ENCODE data around the gene SEC14L3. TPM values are rescaled to one million over a fixed set of nuclear protein-coding genes. Genes with fewer than 3 reads are reported as not detected.

Gene SEC14L3
- total and polyA plus RNA-seq, 9 donors = not detected

DNA sequence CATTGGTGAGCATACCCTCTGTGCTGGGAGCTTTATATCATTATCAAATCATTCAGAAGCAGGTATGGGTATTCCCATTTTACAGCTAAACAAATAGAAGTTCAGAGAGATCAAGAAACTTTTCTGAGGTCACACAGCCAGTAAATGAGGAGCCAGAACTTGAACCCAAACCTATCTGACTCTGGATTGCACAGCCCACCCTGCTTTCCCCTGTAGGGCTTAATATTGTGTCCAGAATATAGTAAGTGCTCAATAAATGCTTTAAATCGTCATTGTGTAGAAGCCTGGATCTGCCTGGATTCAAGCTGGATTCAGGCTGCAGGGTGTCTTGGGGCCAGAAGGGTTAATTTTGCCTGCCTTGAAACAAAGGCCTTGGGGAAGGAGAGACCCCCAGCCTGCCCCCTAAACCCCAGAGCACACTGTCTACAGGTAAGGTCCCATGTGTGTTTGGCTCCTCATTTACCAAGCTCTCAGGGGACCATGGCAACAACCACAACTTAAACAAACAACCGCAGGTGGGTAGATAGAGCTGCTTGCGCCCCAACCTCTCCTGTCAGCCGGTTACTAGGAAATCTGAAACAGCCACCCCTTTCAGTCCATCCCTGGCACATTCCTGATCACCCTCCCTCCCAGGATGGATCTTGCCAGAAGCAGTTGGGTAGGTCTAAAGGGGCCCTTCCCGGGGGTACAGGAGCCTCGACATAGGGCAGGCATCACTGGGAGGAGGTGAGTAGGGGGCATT, 3.0 kb upstream of the SEC14L3 start:
- DNase-seq = no peak
- Histone ChIP-seq H3K4me3 (no peak overlapping the region), H3K27ac (no peak overlapping the region), H3K36me3 (no peaks in the 10 kb centered on the region), H3K4me1 (ENCODE audit: insufficient read depth) (no peaks in the 10 kb centered on the region), H3K27me3 (no peaks in the 10 kb centered on the region), H3K9me3 (peaks cover 0 to 6% of the 10 kb centered on the region in 2 donors)
- TF ChIP-seq, protein P1, sequence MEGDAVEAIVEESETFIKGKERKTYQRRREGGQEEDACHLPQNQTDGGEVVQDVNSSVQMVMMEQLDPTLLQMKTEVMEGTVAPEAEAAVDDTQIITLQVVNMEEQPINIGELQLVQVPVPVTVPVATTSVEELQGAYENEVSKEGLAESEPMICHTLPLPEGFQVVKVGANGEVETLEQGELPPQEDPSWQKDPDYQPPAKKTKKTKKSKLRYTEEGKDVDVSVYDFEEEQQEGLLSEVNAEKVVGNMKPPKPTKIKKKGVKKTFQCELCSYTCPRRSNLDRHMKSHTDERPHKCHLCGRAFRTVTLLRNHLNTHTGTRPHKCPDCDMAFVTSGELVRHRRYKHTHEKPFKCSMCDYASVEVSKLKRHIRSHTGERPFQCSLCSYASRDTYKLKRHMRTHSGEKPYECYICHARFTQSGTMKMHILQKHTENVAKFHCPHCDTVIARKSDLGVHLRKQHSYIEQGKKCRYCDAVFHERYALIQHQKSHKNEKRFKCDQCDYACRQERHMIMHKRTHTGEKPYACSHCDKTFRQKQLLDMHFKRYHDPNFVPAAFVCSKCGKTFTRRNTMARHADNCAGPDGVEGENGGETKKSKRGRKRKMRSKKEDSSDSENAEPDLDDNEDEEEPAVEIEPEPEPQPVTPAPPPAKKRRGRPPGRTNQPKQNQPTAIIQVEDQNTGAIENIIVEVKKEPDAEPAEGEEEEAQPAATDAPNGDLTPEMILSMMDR (IDR thresholded peaks at IDR 0.05) = no peak
- TF ChIP-seq POLR2A (IDR thresholded peaks at IDR 0.05) (no peak), EP300 (IDR thresholded peaks at IDR 0.05) (no peak)
- 44 to 53% (median 49%) methylated on average over 6 of the region's 6 CpGs for WGBS, 3 donors
- intact Hi-C loops (cut with DNase I) = no loop called here

DNA sequence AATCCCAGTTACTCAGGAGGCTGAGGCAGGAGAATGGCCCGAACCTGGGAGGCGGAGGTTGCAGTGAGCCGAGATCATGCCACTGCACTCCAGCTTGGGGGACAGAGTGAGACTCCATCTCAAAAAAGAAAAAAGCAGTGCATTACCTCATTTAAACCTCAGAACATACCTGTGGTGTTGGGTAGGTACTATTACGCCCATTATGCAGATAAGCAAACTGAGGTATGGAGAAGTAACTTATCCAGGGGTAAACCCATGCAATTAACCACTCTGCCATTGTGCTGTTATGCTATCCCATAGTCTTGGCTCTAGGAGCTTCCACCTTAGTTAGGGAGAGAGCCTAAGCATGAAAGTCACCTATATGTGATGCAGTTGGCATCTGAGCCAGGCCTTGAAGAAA, 2.3 kb upstream of the SEC14L3 start:
- TF ChIP-seq EP300 (IDR thresholded peaks at IDR 0.05) = no peak
- TF ChIP-seq POLR2A (IDR thresholded peaks at IDR 0.05) = no peak
- TF ChIP-seq, protein P1 (IDR thresholded peaks at IDR 0.05) = no peak
- H3K27me3 ChIP-seq = no peaks in the 10 kb centered on the region
- no peaks in the 10 kb centered on the region for H3K36me3 ChIP-seq
- 92 to 98% (median 92%) methylated on average over 4 of the region's 4 CpGs for WGBS, 3 donors
- no peaks in the 10 kb centered on the region for H3K4me1 ChIP-seq (ENCODE audit: insufficient read depth)
- DNase-seq = no peak
- H3K27ac ChIP-seq = no peak overlapping the region
- H3K9me3 ChIP-seq = peaks cover 0 to 6% of the 10 kb centered on the region in 2 donors
- intact Hi-C loops (cut with DNase I) = no loop called here
- no peak overlapping the region for H3K4me3 ChIP-seq

DNA sequence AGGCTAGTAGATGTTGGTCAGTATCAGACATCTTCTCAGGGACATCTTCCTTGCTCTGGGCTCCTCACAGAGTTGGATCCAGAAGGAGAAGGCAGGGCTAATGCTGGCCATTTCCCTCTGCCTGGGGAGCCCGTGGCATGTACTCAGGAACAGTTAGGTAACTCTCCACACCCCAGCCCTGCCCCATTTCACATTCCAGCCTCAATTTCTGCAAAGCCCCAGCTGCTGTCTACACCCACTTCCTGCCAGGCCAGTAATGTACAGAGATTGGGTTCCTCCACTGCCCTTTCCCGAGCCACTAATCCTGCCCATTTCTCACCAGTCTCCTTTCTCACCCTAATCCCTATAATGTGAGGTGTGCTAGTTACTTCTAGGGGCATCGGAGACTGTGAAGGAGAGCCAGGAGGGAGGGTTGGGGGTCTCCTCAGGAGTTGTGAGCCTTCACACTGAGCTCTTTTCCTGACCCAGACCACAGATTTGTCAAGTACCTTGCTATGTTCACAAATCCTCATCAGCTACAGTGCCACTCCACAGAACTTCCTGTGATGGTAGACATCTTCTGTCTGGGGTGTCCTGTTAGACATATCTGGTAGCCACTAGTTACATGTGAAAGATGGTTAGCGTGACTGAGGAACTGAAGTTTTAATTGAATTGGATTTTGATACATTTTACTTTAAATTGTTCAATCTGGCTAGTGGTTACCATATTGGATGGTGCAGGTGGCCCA, 1.3 kb upstream of the SEC14L3 start:
- no peak for DNase-seq
- TF ChIP-seq EP300 (IDR thresholded peaks at IDR 0.05) (no peak), POLR2A (IDR thresholded peaks at IDR 0.05) (no peak)
- TF ChIP-seq, protein P1 (IDR thresholded peaks at IDR 0.05) = no peak
- intact Hi-C loops (cut with DNase I) = no loop called here
- Histone ChIP-seq H3K27me3 (no peaks in the 10 kb centered on the region), H3K4me3 (no peak overlapping the region), H3K27ac (no peak overlapping the region), H3K36me3 (no peaks in the 10 kb centered on the region), H3K9me3 (no peaks in the 10 kb centered on the region), H3K4me1 (ENCODE audit: insufficient read depth) (no peaks in the 10 kb centered on the region)
- 74 to 88% (median 83%) methylated on average over 4 of the region's 4 CpGs for WGBS, 3 donors

DNA sequence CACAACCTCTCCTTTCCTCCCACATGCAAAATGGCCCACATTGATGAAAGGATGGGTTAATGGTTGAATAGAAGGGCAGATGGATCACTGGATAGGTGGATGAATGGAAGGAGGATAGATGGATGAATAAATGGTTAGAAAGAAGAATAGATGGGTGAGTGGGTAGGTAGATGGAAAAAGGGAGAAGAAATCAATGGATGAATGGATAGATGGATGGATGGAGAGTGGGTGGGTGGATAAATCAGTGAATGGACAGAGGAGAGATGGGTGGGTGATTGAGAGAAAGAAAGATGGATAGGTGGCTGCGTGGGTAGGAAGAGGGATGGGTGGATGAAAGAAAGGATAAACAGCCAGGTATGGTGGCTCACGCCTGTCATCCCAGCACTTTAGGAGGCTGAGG, 1.2 kb downstream of the SEC14L3 start:
- Histone ChIP-seq H3K4me1 (ENCODE audit: insufficient read depth) (no peaks in the 10 kb centered on the region), H3K36me3 (no peaks in the 10 kb centered on the region), H3K27ac (no peak overlapping the region), H3K27me3 (no peaks in the 10 kb centered on the region), H3K9me3 (no peaks in the 10 kb centered on the region), H3K4me3 (no peak overlapping the region)
- intact Hi-C loops (cut with DNase I) = loop anchor here in 1 of 4 donors (2.0 kb wide), 1 partner anchor 32 kb away; no protein-coding TSS in a partner anchor
- DNase-seq = no peak
- TF ChIP-seq, protein P1 (IDR thresholded peaks at IDR 0.05) = no peak
- TF ChIP-seq EP300 (IDR thresholded peaks at IDR 0.05) (no peak), POLR2A (IDR thresholded peaks at IDR 0.05) (no peak)
- 86 to 93% (median 91%) methylated on average over 2 of the region's 2 CpGs for WGBS, 3 donors

Measured in ovary (tissue), 9 donors.